NB4 (cell line): ENCODE measurements around the gene ZBTB11.
A peak's percentile ranks its signal among the peaks of the same experiment; 100 is the strongest.
"Not testable (repeated sequence)": the region's sequence is repeated elsewhere in the genome, so short reads cannot be mapped to it uniquely, and the experiment has no call there.

Experiments
- DNase-seq: peaks from one replicate; pipeline ENCODE4 v3.0.0; 2010; ENCODE audit warnings: low read depth
- H3K4me3 ChIP-seq: one replicate; pipeline ENCODE4 v1.5.1; 2011; ENCODE audit warnings: mild to moderate bottlenecking, low read depth, low read length, moderate library complexity
- CTCF ChIP-seq: IDR thresholded peaks from one replicate; pipeline ENCODE4 v1.5.1; 2012; ENCODE audit warnings: low read depth, low read length
- MAX ChIP-seq: IDR thresholded peaks from 2 replicates; pipeline ENCODE4 v1.6.1; 2011; ENCODE audit warnings: low read depth, low read length
- MYC ChIP-seq: IDR thresholded peaks from 2 replicates; pipeline ENCODE4 v1.6.1; 2011; ENCODE audit warnings: low read depth, low read length
- POLR2A ChIP-seq: IDR thresholded peaks from 2 replicates; pipeline ENCODE4 v1.6.1; 2011; ENCODE audit warnings: mild to moderate bottlenecking; ENCODE audit not compliant: insufficient read length; ENCODE audit errors: extremely low read depth

The ZBTB11 gene

GRCh38 chr3:101646726-101647125, 30.2 kb downstream of the ZBTB11 start:
- no peak for TF ChIP-seq MAX
- TF ChIP-seq CTCF = no peak
- TF ChIP-seq POLR2A = no peak
- no peak for TF ChIP-seq MYC
- H3K4me3 ChIP-seq = no peak overlapping the region
- no peak for DNase-seq

GRCh38 chr3:101643861-101644613, 32.9 kb downstream of the ZBTB11 start:
- TF ChIP-seq CTCF = no peak
- no peak for TF ChIP-seq POLR2A
- no peak for TF ChIP-seq MAX
- no peak for TF ChIP-seq MYC
- H3K4me3 ChIP-seq = no peak overlapping the region
- peak; percentile 47 for DNase-seq

GRCh38 chr3:101643009-101643844, 33.7 kb downstream of the ZBTB11 start:
- no peak overlapping the region for H3K4me3 ChIP-seq
- TF ChIP-seq MAX (no peak), POLR2A (no peak), MYC (no peak), CTCF (no peak)
- DNase-seq = no peak

GRCh38 chr3:101642441-101642840, 34.5 kb downstream of the ZBTB11 start:
- H3K4me3 ChIP-seq = no peak overlapping the region
- TF ChIP-seq MAX (no peak), CTCF (no peak)
- no peak for DNase-seq

GRCh38 chr3:101641397-101642115, 35.4 kb downstream of the ZBTB11 start:
- DNase-seq, H3K4me3 ChIP-seq: not testable (repeated sequence)

GRCh38 chr3:101640256-101640655, 36.7 kb downstream of the ZBTB11 start:
- H3K4me3 ChIP-seq = no peak overlapping the region
- DNase-seq = no peak
- TF ChIP-seq CTCF = no peak
- no peak for TF ChIP-seq POLR2A
- TF ChIP-seq MAX = no peak
- TF ChIP-seq MYC = no peak
